Panc1 (cell line): Measurements from ENCODE around the gene UBE2E2. TPM values are rescaled to one million over a fixed set of nuclear protein-coding genes. Genes with fewer than 3 reads are reported as not detected.

Source experiments
- ATAC-seq: fragments of 200-7000 bp; cut with Tn5 transposase; 2 replicates; pipeline ENCODE4 v1.9.1; 2020; ENCODE audit warnings: mild to moderate bottlenecking, moderate library complexity
- BruUV-seq: library from RNA; stranded (reverse); fragments of 400-500 nt; replicated peaks from 2 replicates; lab custom pipeline; 2021; lab: Mats Ljungman, UMichigan
- CTCF ChIA-PET: fragments of 300-600 bp; sonication (Branson Sonifier 250); formaldehyde crosslinking; loops from one replicate; lab custom pipeline; 2022; ENCODE audit warnings: antibody characterized with exemption; lab: Charles Lee
- POLR2A ChIA-PET: fragments of 300-600 bp; sonication (Branson Sonifier 250); formaldehyde crosslinking; loops from one replicate; lab custom pipeline; 2022; ENCODE audit warnings: antibody characterized with exemption; lab: Charles Lee
- DNase-seq: peaks from one replicate; pipeline ENCODE4 v3.0.0-alpha.2; 2010; ENCODE audit warnings: low read depth, low spot score
- H3K27ac ChIP-seq: 2 replicates; pipeline ENCODE4 v1.5.1; 2011; ENCODE audit warnings: mild to moderate bottlenecking, low read length, inconsistent platforms
- H3K27me3 ChIP-seq: fragments of 200-500 bp; sonication (Bioruptor generic); 2 replicates; pipeline ENCODE4 v1.6.0; 2014; ENCODE audit warnings: low read length, inconsistent platforms; ENCODE audit not compliant: control insufficient read depth, insufficient read depth
- H3K36me3 ChIP-seq: fragments of 200-500 bp; sonication (Bioruptor generic); 2 replicates; pipeline ENCODE4 v1.5.1; 2014; ENCODE audit warnings: inconsistent platforms, mild to moderate bottlenecking, low read length, moderate library complexity; ENCODE audit not compliant: control insufficient read depth, insufficient read depth
- H3K4me1 ChIP-seq: 2 replicates; pipeline ENCODE4 v1.5.1; 2011; ENCODE audit warnings: inconsistent platforms, mild to moderate bottlenecking, low read length, moderate library complexity; ENCODE audit not compliant: control insufficient read depth, insufficient read depth
- H3K4me3 ChIP-seq, 2 experiments: 2 replicates each; pipeline ENCODE4 v1.5.1; 2011 to 2012; ENCODE audit warnings: low read depth in 2 of 2, low read length in 2 of 2, mild to moderate bottlenecking in 2 of 2, inconsistent platforms in 1 of 2, moderate library complexity in 1 of 2
- H3K9me3 ChIP-seq: fragments of 200-500 bp; sonication (Bioruptor generic); 2 replicates; pipeline ENCODE4 v1.5.1; 2014; ENCODE audit warnings: low read depth, mild to moderate bottlenecking, inconsistent platforms, low read length, moderate library complexity; ENCODE audit not compliant: control insufficient read depth, insufficient read depth
- CTCF ChIP-seq: fragments of 450-650 bp; IDR thresholded peaks from 2 replicates; pipeline ENCODE4 v1.5.1; 2017; ENCODE audit warnings: mild to moderate bottlenecking
- POLR2AphosphoS5 ChIP-seq: IDR thresholded peaks from 2 replicates; pipeline ENCODE4 v1.6.1; 2012; ENCODE audit warnings: mild to moderate bottlenecking, low read depth, low read length, moderate library complexity
- SIN3A ChIP-seq: IDR thresholded peaks from 2 replicates; pipeline ENCODE4 v1.6.1; 2012; ENCODE audit warnings: low read depth, mild to moderate bottlenecking, low read length, moderate library complexity, borderline replicate concordance; ENCODE audit not compliant: insufficient read depth
- TCF7L2 ChIP-seq: IDR thresholded peaks from 2 replicates; pipeline ENCODE4 v1.6.1; 2011; ENCODE audit warnings: mild to moderate bottlenecking, low read depth, low read length, inconsistent platforms
- in situ Hi-C: cut with HindIII; loops from 2 replicates; pipeline ENCODE4 v1.10.0; 2016; ENCODE audit warnings: low sequenced_read_pairs, low pct_unique_long_range_greater_than_20kb
- intact Hi-C: fragments of 100-400 bp; cut with micrococcal nuclease; formaldehyde crosslinking; loops from one replicate; pipeline ENCODE4 v1.10.0; 2022; ENCODE audit not compliant: unreplicated experiment
- total RNA-seq: library from RNA; stranded (reverse); gene quantifications from one replicate; pipeline ENCODE4 v1.2.1, GENCODE V29; 2021; ENCODE audit not compliant: unreplicated experiment
- TF ChIP-seq, protein P1 (sequence below), 2 experiments: IDR thresholded peaks; 2 replicates each; pipeline ENCODE4 v1.6.1; 2011 to 2012; ENCODE audit warnings: low read depth in 2 of 2, control low read depth in 1 of 2, low read length in 1 of 2, mild to moderate bottlenecking in 1 of 2, moderate library complexity in 1 of 2; ENCODE audit not compliant: insufficient read depth in 1 of 2

UBE2E2 gene
- total RNA-seq, 1 experiment from 2014 or later = 38.2 TPM

DNA sequence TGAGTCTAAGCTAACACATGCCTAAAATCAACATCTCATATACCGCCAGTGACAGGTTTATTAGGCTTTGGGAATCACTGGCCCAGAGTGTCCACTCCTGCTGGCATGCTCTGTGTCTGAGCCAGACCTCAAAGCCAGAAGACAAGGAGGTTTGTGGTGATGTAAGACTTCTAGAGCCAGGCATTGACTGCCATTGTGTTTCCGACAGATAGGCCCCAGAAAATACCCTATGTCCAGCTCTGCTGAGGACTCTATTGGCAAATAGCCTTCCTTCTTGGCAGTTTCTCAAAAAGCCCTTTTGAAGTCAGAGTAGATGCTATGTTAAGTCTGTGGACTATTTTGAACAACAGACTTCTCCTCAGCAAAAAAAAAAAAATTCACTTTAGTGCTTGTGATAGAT lies 420.7 kb downstream of the UBE2E2 start:
- intact Hi-C loops (no loop called here), in situ Hi-C loops (no loop called here)
- CTCF ChIA-PET = no interaction called here
- Histone ChIP-seq H3K4me3 (no peak overlapping the region), H3K27me3 (no peaks in the 10 kb centered on the region), H3K27ac (no peak overlapping the region), H3K4me1 (no peaks in the 10 kb centered on the region), H3K9me3 (no peaks in the 10 kb centered on the region), H3K36me3 (no peaks in the 10 kb centered on the region)
- DNase-seq = no peak
- POLR2A ChIA-PET = no interaction called here
- no TSS peak for BruUV-seq
- TF ChIP-seq TCF7L2 (no peak), CTCF (no peak), POLR2AphosphoS5 (no peak), SIN3A (no peak)
- TF ChIP-seq, protein P1, sequence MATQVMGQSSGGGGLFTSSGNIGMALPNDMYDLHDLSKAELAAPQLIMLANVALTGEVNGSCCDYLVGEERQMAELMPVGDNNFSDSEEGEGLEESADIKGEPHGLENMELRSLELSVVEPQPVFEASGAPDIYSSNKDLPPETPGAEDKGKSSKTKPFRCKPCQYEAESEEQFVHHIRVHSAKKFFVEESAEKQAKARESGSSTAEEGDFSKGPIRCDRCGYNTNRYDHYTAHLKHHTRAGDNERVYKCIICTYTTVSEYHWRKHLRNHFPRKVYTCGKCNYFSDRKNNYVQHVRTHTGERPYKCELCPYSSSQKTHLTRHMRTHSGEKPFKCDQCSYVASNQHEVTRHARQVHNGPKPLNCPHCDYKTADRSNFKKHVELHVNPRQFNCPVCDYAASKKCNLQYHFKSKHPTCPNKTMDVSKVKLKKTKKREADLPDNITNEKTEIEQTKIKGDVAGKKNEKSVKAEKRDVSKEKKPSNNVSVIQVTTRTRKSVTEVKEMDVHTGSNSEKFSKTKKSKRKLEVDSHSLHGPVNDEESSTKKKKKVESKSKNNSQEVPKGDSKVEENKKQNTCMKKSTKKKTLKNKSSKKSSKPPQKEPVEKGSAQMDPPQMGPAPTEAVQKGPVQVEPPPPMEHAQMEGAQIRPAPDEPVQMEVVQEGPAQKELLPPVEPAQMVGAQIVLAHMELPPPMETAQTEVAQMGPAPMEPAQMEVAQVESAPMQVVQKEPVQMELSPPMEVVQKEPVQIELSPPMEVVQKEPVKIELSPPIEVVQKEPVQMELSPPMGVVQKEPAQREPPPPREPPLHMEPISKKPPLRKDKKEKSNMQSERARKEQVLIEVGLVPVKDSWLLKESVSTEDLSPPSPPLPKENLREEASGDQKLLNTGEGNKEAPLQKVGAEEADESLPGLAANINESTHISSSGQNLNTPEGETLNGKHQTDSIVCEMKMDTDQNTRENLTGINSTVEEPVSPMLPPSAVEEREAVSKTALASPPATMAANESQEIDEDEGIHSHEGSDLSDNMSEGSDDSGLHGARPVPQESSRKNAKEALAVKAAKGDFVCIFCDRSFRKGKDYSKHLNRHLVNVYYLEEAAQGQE (IDR thresholded peaks at IDR 0.05; ENCODE audit: insufficient read depth in 1 of 2, low read depth in 2 of 2, low read length in 1 of 2) = no peak
- no peak for ATAC-seq

GRCh38 chr3:23624305-23624704 lies 421.2 kb downstream of the UBE2E2 start:
- intact Hi-C loops = no loop called here
- POLR2A ChIA-PET = no interaction called here
- H3K9me3 ChIP-seq = no peaks in the 10 kb centered on the region
- in situ Hi-C loops = no loop called here
- no peak overlapping the region for H3K27ac ChIP-seq
- no peak overlapping the region for H3K4me3 ChIP-seq
- BruUV-seq = no TSS peak
- no peak for ATAC-seq
- H3K36me3 ChIP-seq = no peaks in the 10 kb centered on the region
- H3K27me3 ChIP-seq = no peaks in the 10 kb centered on the region
- DNase-seq = no peak
- no peak for TF ChIP-seq TCF7L2
- no peak for TF ChIP-seq CTCF
- TF ChIP-seq SIN3A = no peak
- TF ChIP-seq POLR2AphosphoS5 = no peak
- TF ChIP-seq, protein P1 (IDR thresholded peaks at IDR 0.05; ENCODE audit: insufficient read depth in 1 of 2, low read depth in 2 of 2, low read length in 1 of 2) = no peak
- H3K4me1 ChIP-seq = no peaks in the 10 kb centered on the region
- CTCF ChIA-PET = no interaction called here
